Activated CD8-positive, alpha-beta memory T cell treated with anti-CD3 and anti-CD28 coated beads, Interleukin-2, amount 50 U/mL, for 48 hours (primary cell): ENCODE measurements around the gene CYP19A1.

ENCODE experiments used
- DNase-seq: peaks from one replicate; pipeline ENCODE4 v3.0.0-alpha.2; 2020

The CYP19A1 gene

GRCh38 chr15:51338496-51338895 is at the start of gene CYP19A1:
TSS of gene CYP19A1 (minus strand) at chr15:51338596. CDS start at chr15:51242912, 95,684 bp downstream.
- no peak for DNase-seq

- no peak for DNase-seq
Observed at GRCh38 chr15:51387699-51388041, 49.3 kb upstream of the CYP19A1 start.

- DNase-seq, result no peak
Observed at GRCh38 chr15:51386960-51387698, 48.7 kb upstream of the CYP19A1 start.

- DNase-seq, result no peak
Observed at GRCh38 chr15:51386486-51386885, 48.1 kb upstream of the CYP19A1 start.

- DNase-seq, result no peak
Observed at GRCh38 chr15:51386029-51386428, 47.6 kb upstream of the CYP19A1 start.

GRCh38 chr15:51382787-51383186 is 44.4 kb upstream of the CYP19A1 start:
- DNase-seq, result no peak

GRCh38 chr15:51380999-51381806 is 42.8 kb upstream of the CYP19A1 start:
- peak; percentile 53 for DNase-seq

GRCh38 chr15:51379390-51379789 is 41.0 kb upstream of the CYP19A1 start:
- no peak for DNase-seq

- DNase-seq, result no peak
Observed at GRCh38 chr15:51378406-51378805, 40.0 kb upstream of the CYP19A1 start.

- DNase-seq, result no peak
Observed at GRCh38 chr15:51377038-51377786, 38.8 kb upstream of the CYP19A1 start.

GRCh38 chr15:51375966-51376640 is 37.7 kb upstream of the CYP19A1 start:
- DNase-seq, result no peak

GRCh38 chr15:51374131-51374530 is 35.7 kb upstream of the CYP19A1 start:
- no peak for DNase-seq

GRCh38 chr15:51371266-51371665 is 32.9 kb upstream of the CYP19A1 start:
- DNase-seq, result no peak

GRCh38 chr15:51369451-51369761 is 31.0 kb upstream of the CYP19A1 start:
- no peak for DNase-seq

- no peak for DNase-seq
Observed at GRCh38 chr15:51368751-51369450, 30.5 kb upstream of the CYP19A1 start.

- no peak for DNase-seq
Observed at GRCh38 chr15:51368307-51368706, 29.9 kb upstream of the CYP19A1 start.

GRCh38 chr15:51367322-51367976 is 29.1 kb upstream of the CYP19A1 start:
- DNase-seq, result no peak

- DNase-seq, result no peak
Observed at GRCh38 chr15:51366920-51367319, 28.5 kb upstream of the CYP19A1 start.

- no peak for DNase-seq
Observed at GRCh38 chr15:51366071-51366470, 27.7 kb upstream of the CYP19A1 start.

- no peak for DNase-seq
Observed at GRCh38 chr15:51365417-51365816, 27.0 kb upstream of the CYP19A1 start.

- no peak for DNase-seq
Observed at GRCh38 chr15:51363383-51363782, 25.0 kb upstream of the CYP19A1 start.

GRCh38 chr15:51359981-51360380 is 21.6 kb upstream of the CYP19A1 start:
- no peak for DNase-seq
